ENCODE results near the gene TGM1.

DNA sequence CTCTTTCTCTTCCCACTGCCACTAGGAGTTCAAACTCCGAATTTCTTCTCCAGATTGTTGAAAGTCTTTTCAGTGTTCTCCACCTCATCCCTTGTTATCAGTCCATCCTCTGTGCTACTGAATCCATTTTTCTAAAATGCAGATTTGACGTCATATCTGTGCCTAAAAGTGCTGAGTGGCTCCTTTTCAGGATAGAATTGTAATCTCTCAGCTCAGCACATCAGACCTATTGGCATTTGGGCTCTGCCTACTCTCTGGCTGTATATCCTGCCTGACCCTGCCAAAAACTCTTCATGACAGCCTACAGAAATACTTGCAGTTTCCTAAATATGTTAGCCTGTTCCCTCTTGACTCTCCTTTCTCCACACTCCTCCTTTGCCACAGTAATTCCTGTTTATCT lies 9.5 kb upstream of the TGM1 start:
- TF ChIP-seq, protein P1, sequence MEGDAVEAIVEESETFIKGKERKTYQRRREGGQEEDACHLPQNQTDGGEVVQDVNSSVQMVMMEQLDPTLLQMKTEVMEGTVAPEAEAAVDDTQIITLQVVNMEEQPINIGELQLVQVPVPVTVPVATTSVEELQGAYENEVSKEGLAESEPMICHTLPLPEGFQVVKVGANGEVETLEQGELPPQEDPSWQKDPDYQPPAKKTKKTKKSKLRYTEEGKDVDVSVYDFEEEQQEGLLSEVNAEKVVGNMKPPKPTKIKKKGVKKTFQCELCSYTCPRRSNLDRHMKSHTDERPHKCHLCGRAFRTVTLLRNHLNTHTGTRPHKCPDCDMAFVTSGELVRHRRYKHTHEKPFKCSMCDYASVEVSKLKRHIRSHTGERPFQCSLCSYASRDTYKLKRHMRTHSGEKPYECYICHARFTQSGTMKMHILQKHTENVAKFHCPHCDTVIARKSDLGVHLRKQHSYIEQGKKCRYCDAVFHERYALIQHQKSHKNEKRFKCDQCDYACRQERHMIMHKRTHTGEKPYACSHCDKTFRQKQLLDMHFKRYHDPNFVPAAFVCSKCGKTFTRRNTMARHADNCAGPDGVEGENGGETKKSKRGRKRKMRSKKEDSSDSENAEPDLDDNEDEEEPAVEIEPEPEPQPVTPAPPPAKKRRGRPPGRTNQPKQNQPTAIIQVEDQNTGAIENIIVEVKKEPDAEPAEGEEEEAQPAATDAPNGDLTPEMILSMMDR (IDR thresholded peaks at IDR 0.05 in 4 of 5, conservative IDR thresholded peaks at IDR 0.05 in 1 of 5) = no peak
- TF ChIP-seq POLR2A (IDR thresholded peaks at IDR 0.05) = no peak
